Erythroblast (primary cell): ENCODE data around the gene LMTK3.

Experiments used
- GATA1 ChIP-seq: IDR thresholded peaks from 2 replicates; pipeline ENCODE4 v1.6.1; 2011; ENCODE audit warnings: low read depth, mild to moderate bottlenecking, control low read depth, low read length, moderate library complexity
- POLR2A ChIP-seq: IDR thresholded peaks from 2 replicates; pipeline ENCODE4 v1.6.1; 2011; ENCODE audit warnings: mild to moderate bottlenecking, low read length

DNA sequence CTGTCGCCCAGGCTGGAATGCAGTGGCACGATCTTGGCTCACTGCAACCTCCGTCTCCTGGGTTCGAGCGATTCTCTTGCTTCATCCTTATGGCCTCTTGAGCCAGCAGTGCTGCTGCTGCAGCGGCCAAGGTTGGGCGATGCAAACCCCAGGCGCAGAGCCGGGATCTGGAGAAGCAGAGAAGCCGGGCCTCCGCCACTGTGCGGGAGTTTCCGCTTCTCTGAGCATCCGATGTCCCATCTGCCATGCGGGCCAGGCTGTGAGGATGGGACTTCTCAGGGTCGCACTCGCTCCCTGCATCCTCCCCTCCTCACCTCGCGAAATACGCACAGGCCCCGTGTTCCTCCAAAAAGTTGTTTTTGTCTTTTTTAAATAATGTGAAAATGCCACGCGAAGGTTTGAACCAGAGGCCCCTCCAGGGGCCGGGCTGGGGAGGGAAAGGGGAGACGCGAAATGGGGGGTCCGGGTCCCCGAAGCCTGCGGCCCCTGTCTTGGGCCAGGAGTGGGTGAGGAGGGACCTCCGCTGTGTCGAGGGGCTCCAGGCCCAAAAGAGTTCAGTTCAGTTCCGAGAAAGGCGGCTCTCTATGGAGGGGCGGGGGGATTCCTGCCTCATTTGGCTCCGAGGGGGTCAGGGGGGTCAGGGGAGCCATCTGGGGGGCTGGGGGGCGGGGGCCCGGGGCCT, 26.6 kb downstream of the LMTK3 start:
- TF ChIP-seq POLR2A (no peak), GATA1 (no peak)
